HepG2 (cell line): ENCODE data around the gene TMCC1. TPM values are rescaled to one million over a fixed set of nuclear protein-coding genes. Genes with fewer than 3 reads are reported as not detected.

Experiments used
- BRF2 ChIP-seq: sonication (generic); formaldehyde crosslinking; IDR thresholded peaks from 2 replicates; pipeline ENCODE4 v1.8.1; 2022; ENCODE audit warnings: mild to moderate bottlenecking, missing genetic modification reagents
- CCDC6 ChIP-seq: sonication (generic); formaldehyde crosslinking; IDR thresholded peaks from 2 replicates; pipeline ENCODE4 v1.8.1; 2022; ENCODE audit warnings: mild to moderate bottlenecking, missing genetic modification reagents, moderate library complexity
- ELF4 ChIP-seq: sonication (generic); formaldehyde crosslinking; IDR thresholded peaks from 2 replicates; pipeline ENCODE4 v1.5.0; 2020; ENCODE audit warnings: missing genetic modification reagents, mild to moderate bottlenecking, moderate library complexity, borderline replicate concordance
- HES4 ChIP-seq: sonication (generic); formaldehyde crosslinking; IDR thresholded peaks from 2 replicates; pipeline ENCODE4 v1.9.0; 2021; ENCODE audit warnings: mild to moderate bottlenecking, missing genetic modification reagents, borderline replicate concordance
- KDM4B ChIP-seq: sonication (generic); formaldehyde crosslinking; IDR thresholded peaks from 2 replicates; pipeline ENCODE4 v1.4.0; 2020; ENCODE audit warnings: missing genetic modification reagents
- LCORL ChIP-seq, 2 experiments: fragments of 450-650 bp in 1 of 2; sonication (generic) in 1 of 2; formaldehyde crosslinking in 1 of 2; IDR thresholded peaks; 2 replicates each; pipeline versions ENCODE4 v1.5.0 to v1.6.1; 2017 to 2020; ENCODE audit warnings: antibody characterized with exemption in 1 of 2, missing genetic modification reagents in 1 of 2
- NFE2L2 ChIP-seq: fragments of 150-350 bp; IDR thresholded peaks from 2 replicates; pipeline ENCODE4 v1.6.1; 2014; ENCODE audit warnings: low read length
- SETDB1 ChIP-seq: sonication (generic); formaldehyde crosslinking; IDR thresholded peaks from 2 replicates; pipeline ENCODE4 v1.5.1; 2020; ENCODE audit warnings: missing genetic modification reagents, mild to moderate bottlenecking, borderline replicate concordance
- SOX6 ChIP-seq, 2 experiments: fragments of 450-650 bp in 1 of 2; sonication (generic) in 1 of 2; formaldehyde crosslinking in 1 of 2; IDR thresholded peaks; 2 replicates each; pipeline versions ENCODE4 v1.4.0 to v1.6.1; 2017 to 2020; ENCODE audit warnings: antibody characterized with exemption in 1 of 2, mild to moderate bottlenecking in 1 of 2, missing genetic modification reagents in 1 of 2
- TIGD3 ChIP-seq: sonication (generic); formaldehyde crosslinking; IDR thresholded peaks from 2 replicates; pipeline ENCODE4 v1.5.1; 2020; ENCODE audit warnings: mild to moderate bottlenecking, missing genetic modification reagents, borderline replicate concordance
- XRCC5 ChIP-seq: fragments of 200-400 bp; formaldehyde crosslinking; optimal IDR thresholded peaks from 2 replicates; pipeline ENCODE3; 2017; ENCODE audit warnings: mild to moderate bottlenecking, low read length
- ZNF230 ChIP-seq: sonication (generic); formaldehyde crosslinking; IDR thresholded peaks from 2 replicates; pipeline ENCODE4 v1.4.0; 2020; ENCODE audit warnings: mild to moderate bottlenecking, missing genetic modification reagents
- ZNF275 ChIP-seq: sonication (generic); formaldehyde crosslinking; IDR thresholded peaks from 2 replicates; pipeline ENCODE4 v1.8.0; 2022; ENCODE audit warnings: missing genetic modification reagents, mild to moderate bottlenecking, inconsistent platforms, borderline replicate concordance
- ZNF576 ChIP-seq: sonication (generic); formaldehyde crosslinking; IDR thresholded peaks from 2 replicates; pipeline ENCODE4 v1.4.0; 2020; ENCODE audit warnings: mild to moderate bottlenecking, missing genetic modification reagents
- ZNF646 ChIP-seq: sonication (generic); formaldehyde crosslinking; IDR thresholded peaks from 2 replicates; pipeline ENCODE4 v1.9.0; 2021; ENCODE audit warnings: mild to moderate bottlenecking, missing genetic modification reagents
- ZNF766 ChIP-seq: sonication (generic); formaldehyde crosslinking; IDR thresholded peaks from 2 replicates; pipeline ENCODE4 v1.5.0; 2020; ENCODE audit warnings: missing genetic modification reagents, borderline replicate concordance
- ZSCAN22 ChIP-seq: sonication (generic); formaldehyde crosslinking; IDR thresholded peaks from 2 replicates; pipeline ENCODE4 v1.4.0; 2020; ENCODE audit warnings: mild to moderate bottlenecking, missing genetic modification reagents
- polyA plus RNA-seq, 8 experiments: library from polyadenylated mRNA; depleted of rRNA in 3 of 8; stranded (reverse) in 7 of 8; unstranded in 1 of 8; fragments of >200 nt; fragmentation: Illumina TruSeq in 4 of 8; extraction: Trizol in 4 of 8; gene quantifications; 2 replicates each; pipeline versions ENCODE4 v1.2.1 to v1.2.3, GENCODE V29; 2011 to 2016; ENCODE audit warnings: low read depth in 4 of 8, missing spikeins in 1 of 8, mixed read lengths in 1 of 8; ENCODE audit not compliant: insufficient read depth in 1 of 8
- total RNA-seq, 5 experiments: library from RNA; depleted of rRNA; stranded (reverse); fragments of >200 nt; fragmentation: Illumina TruSeq; extraction: Trizol; gene quantifications; 2 replicates each; pipeline ENCODE4 v1.2.3, GENCODE V29; 2016; ENCODE audit warnings: low read depth in 1 of 5

TMCC1 gene
- total and polyA plus RNA-seq, 2 of the 13 experiments (the other 11 are each of a cell fraction or from before 2014, with no cell fraction given) = 12.1 to 264 TPM

- TF ChIP-seq BRF2 (CRISPR knock-in tag) (no peak), ZNF576 (no peak; the same call in 1 of the 2 replicates), ZSCAN22 (CRISPR knock-in tag) (no peak), SOX6 (IDR thresholded peaks at IDR 0.05) (no peak), SOX6 (CRISPR knock-in tag; IDR thresholded peaks at IDR 0.05) (peak; percentile 27; the same call in 1 of the 2 replicates), ZNF766 (CRISPR knock-in tag) (no peak), XRCC5 (peak; percentile 51), KDM4B (no peak), ZNF275 (CRISPR knock-in tag) (no peak), LCORL (IDR thresholded peaks at IDR 0.05) (no peak), LCORL (CRISPR knock-in tag; IDR thresholded peaks at IDR 0.05) (peak; percentile 47; the same call in 1 of the 2 replicates), TIGD3 (CRISPR knock-in tag) (no peak), ZNF230 (peak; percentile 83; the same call in 1 of the 2 replicates), ZNF646 (no peak), SETDB1 (CRISPR knock-in tag) (no peak), ELF4 (CRISPR knock-in tag) (no peak), CCDC6 (CRISPR knock-in tag) (0 out of 2 replicates have a peak, but pooled peaks have one; percentile 16), HES4 (CRISPR knock-in tag) (peak; percentile 87; the same call in 1 of the 2 replicates), NFE2L2 (no peak)
These were observed 492 bp downstream of the TMCC1 start (continued) for GRCh38 chr3:129892857-129893580.
